NCI-H2227 (cell line): ENCODE measurements around the gene FAM9B.

Experiments used
- DNase-seq: peaks from one replicate; lab custom pipeline; 2025; ENCODE audit not compliant: unreplicated experiment; lab: John Stamatoyannopoulos, UW

Gene FAM9B

DNA sequence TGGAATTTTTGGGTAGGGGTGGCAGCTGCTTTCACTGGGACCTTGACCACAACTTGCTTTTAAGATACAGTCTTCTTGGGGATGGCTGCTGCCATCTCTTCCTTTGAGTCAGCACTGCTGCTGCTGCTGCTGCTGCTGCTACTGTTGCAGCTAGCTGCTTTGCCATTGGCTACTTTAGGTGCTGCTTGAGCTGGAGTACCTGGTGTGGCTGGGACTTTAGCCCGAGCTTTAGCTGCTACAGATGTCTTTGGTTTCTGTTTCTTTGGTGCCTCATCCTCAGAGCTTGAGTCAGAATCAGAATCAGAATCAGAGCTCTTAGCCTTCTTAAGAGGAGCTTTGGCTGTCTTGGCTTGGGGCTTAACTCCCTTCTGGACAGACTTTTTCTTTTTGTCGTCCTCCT, 52.2 kb downstream of the FAM9B start:
- DNase-seq, result peak; percentile 47

DNA sequence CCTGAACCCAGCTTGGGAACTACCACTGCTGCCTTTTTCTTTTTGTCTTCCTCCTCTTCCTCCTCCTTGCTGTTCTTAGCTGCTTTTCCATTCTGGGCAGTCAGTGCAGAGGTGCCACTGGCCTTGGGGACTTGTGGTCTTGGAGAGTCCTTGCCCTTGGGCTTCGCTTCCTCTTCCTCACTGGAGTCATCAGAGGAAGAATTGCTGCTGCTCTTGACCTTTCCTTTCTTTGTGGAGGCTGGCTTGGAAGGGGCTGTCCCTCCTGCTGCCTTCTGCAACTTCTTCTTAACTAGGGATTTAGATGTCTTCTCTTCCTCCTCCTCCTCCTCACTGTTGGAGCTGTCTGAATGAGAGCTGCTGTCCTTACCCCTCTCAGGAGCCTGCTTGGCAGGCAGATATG, 53.2 kb downstream of the FAM9B start:
- no peak for DNase-seq
